Endothelial cell of umbilical vein (primary cell): ENCODE data around the gene TMPRSS6. TPM values are rescaled to one million over a fixed set of nuclear protein-coding genes. Genes with fewer than 3 reads are reported as not detected.

Source experiments
- BruUV-seq: library from RNA; stranded (reverse); fragments of 400-500 nt; replicated peaks from 2 replicates; lab custom pipeline; 2021; lab: Mats Ljungman, UMichigan
- CTCF ChIA-PET: fragments of 300-600, 350-600 bp; sonication (Branson Sonifier 250); formaldehyde crosslinking; loops from one replicate; lab custom pipeline; 2021; ENCODE audit warnings: antibody characterized with exemption, inconsistent platforms; lab: Charles Lee
- POLR2A ChIA-PET: fragments of 300-600, 350-600 bp; sonication (Branson Sonifier 250); formaldehyde crosslinking; loops from one replicate; lab custom pipeline; 2021; ENCODE audit warnings: antibody characterized with exemption, inconsistent platforms; lab: Charles Lee
- DNase-seq: peaks from one replicate; pipeline ENCODE4 v3.0.0-alpha.2; 2011; ENCODE audit warnings: low read depth, low spot score
- FAIRE-seq: peaks from 2 replicates; lab custom pipeline; 2011; peaks lifted over from hg19 to GRCh38; lab: Jason Lieb, UNC
- H2AFZ ChIP-seq: 2 replicates; pipeline ENCODE4 v1.6.0; 2012; ENCODE audit warnings: low read depth, low read length, control low read depth, inconsistent platforms
- H3K27ac ChIP-seq: 2 replicates; pipeline ENCODE4 v1.5.1; 2011; ENCODE audit warnings: low read depth, mild to moderate bottlenecking, control low read depth, low read length, moderate library complexity; ENCODE audit not compliant: insufficient read depth
- H3K27me3 ChIP-seq, 2 experiments: 2 replicates each; pipeline versions ENCODE4 v1.6.0 to v1.6.1; 2011; ENCODE audit warnings: low read length in 2 of 2, mixed read lengths in 1 of 2; ENCODE audit not compliant: control insufficient read depth in 2 of 2, insufficient read depth in 2 of 2
- H3K36me3 ChIP-seq, 2 experiments: 2 replicates in 1 of 2; 3 replicates in 1 of 2; pipeline ENCODE4 v1.5.1; 2011; ENCODE audit warnings: low read length in 2 of 2, mild to moderate bottlenecking in 1 of 2, moderate library complexity in 1 of 2; ENCODE audit not compliant: control insufficient read depth in 2 of 2, insufficient read depth in 2 of 2; ENCODE audit errors: extremely low read depth in 1 of 2
- H3K4me1 ChIP-seq: 3 replicates; pipeline ENCODE4 v1.5.1; 2011; ENCODE audit warnings: mild to moderate bottlenecking, low read length; ENCODE audit not compliant: control insufficient read depth, insufficient read depth; ENCODE audit errors: extremely low read depth
- H3K4me2 ChIP-seq: 2 replicates; pipeline ENCODE4 v1.6.1; 2011; ENCODE audit warnings: low read length, control low read depth, mixed read lengths; ENCODE audit not compliant: insufficient read depth
- H3K4me3 ChIP-seq, 3 experiments: fragments of 200-600 bp in 1 of 3; sonication (generic), shearing (Covaris generic) in 1 of 3; replicated peaks in 1 of 3; 2 replicates each; pipeline ENCODE4 v1.5.1; 2011 to 2016; ENCODE audit warnings: control low read depth in 3 of 3, low read length in 3 of 3, mild to moderate bottlenecking in 2 of 3, inconsistent platforms in 1 of 3, low read depth in 1 of 3, moderate library complexity in 1 of 3; ENCODE audit not compliant: insufficient read depth in 1 of 3
- H3K79me2 ChIP-seq: 2 replicates; pipeline ENCODE4 v1.6.0; 2012; ENCODE audit warnings: low read length, inconsistent platforms; ENCODE audit not compliant: control insufficient read depth, insufficient read depth
- H3K9ac ChIP-seq: replicated peaks from 2 replicates; pipeline ENCODE3; 2011; ENCODE audit warnings: low read length, control low read depth; ENCODE audit not compliant: insufficient read depth; ENCODE audit errors: extremely low read depth
- H3K9me1 ChIP-seq: replicated peaks from 3 replicates; pipeline ENCODE4 v1.6.0; 2011; ENCODE audit warnings: mild to moderate bottlenecking, low read length; ENCODE audit not compliant: control insufficient read depth, insufficient read depth; ENCODE audit errors: extremely low read depth
- H3K9me3 ChIP-seq: replicated peaks from 2 replicates; pipeline ENCODE4 v1.5.1; 2012; ENCODE audit warnings: low read length, inconsistent platforms; ENCODE audit not compliant: control insufficient read depth, insufficient read depth
- H4K20me1 ChIP-seq: replicated peaks from 2 replicates; pipeline ENCODE3; 2011; ENCODE audit warnings: mild to moderate bottlenecking, low read length; ENCODE audit not compliant: control insufficient read depth, insufficient read depth; ENCODE audit errors: extremely low read depth
- CTCF ChIP-seq, 2 donors: IDR thresholded peaks; 1 replicate in 1 of 2; 2 replicates in 1 of 2; pipeline ENCODE4 v1.5.1; 2011; ENCODE audit warnings: low read length in 2 of 2, mild to moderate bottlenecking in 2 of 2, moderate library complexity in 2 of 2, control low read depth in 1 of 2, inconsistent platforms in 1 of 2, low read depth in 1 of 2; ENCODE audit not compliant: insufficient read depth in 1 of 2; ENCODE audit errors: extremely low read depth in 1 of 2
- EZH2 ChIP-seq: IDR thresholded peaks from 2 replicates; pipeline ENCODE4 v1.6.1; 2012; ENCODE audit warnings: borderline replicate concordance, low read depth, mild to moderate bottlenecking, moderate library complexity, low read length, inconsistent platforms; ENCODE audit not compliant: severe bottlenecking
- FOS ChIP-seq: IDR thresholded peaks from 2 replicates; pipeline ENCODE4 v1.6.1; 2011; ENCODE audit warnings: mild to moderate bottlenecking, low read length, moderate library complexity, borderline replicate concordance; ENCODE audit not compliant: insufficient read depth
- GATA2 ChIP-seq: IDR thresholded peaks from 2 replicates; pipeline ENCODE4 v1.7.0; 2011; ENCODE audit warnings: low read depth, mild to moderate bottlenecking, moderate library complexity, mixed read lengths, low read length; ENCODE audit not compliant: insufficient read length, insufficient read depth
- JUN ChIP-seq: IDR thresholded peaks from 2 replicates; pipeline ENCODE4 v1.6.1; 2011; ENCODE audit warnings: borderline replicate concordance, low read depth; ENCODE audit not compliant: insufficient read length, insufficient read depth
- MAX ChIP-seq: IDR thresholded peaks from 2 replicates; pipeline ENCODE4 v1.6.1; 2011; ENCODE audit not compliant: insufficient read depth, insufficient read length
- MYC ChIP-seq: IDR thresholded peaks from one replicate; pipeline ENCODE4 v1.6.1; 2011; ENCODE audit warnings: mild to moderate bottlenecking, low read depth, low read length
- POLR2A ChIP-seq: IDR thresholded peaks from 2 replicates; pipeline ENCODE4 v1.6.1; 2012; ENCODE audit warnings: low read depth, mild to moderate bottlenecking, control low read depth, low read length
- POLR2AphosphoS5 ChIP-seq: IDR thresholded peaks from 2 replicates; pipeline ENCODE4 v1.6.1; 2012; ENCODE audit warnings: low read depth, mild to moderate bottlenecking, control low read depth, low read length, moderate library complexity; ENCODE audit not compliant: insufficient read depth
- dilution Hi-C: fragments of 300-500 bp; cut with MboI; formaldehyde crosslinking; loops from one replicate; pipeline ENCODE4 v1.15.0; 2019; ENCODE audit warnings: low sequenced_read_pairs; ENCODE audit not compliant: extremely low pct_ligation_motif_present
- intact Hi-C: fragments of 100-400 bp; cut with micrococcal nuclease; formaldehyde crosslinking; loops from one replicate; pipeline ENCODE4 v1.10.0; 2022
- polyA plus RNA-seq, 4 experiments: library from polyadenylated mRNA; depleted of rRNA in 3 of 4; stranded (reverse) in 3 of 4; unstranded in 1 of 4; fragments of >200 nt; gene quantifications; 2 replicates each; pipeline versions ENCODE4 v1.2.1 to v1.2.3, GENCODE V29; 2011 to 2012; ENCODE audit warnings: missing spikeins in 1 of 4
- total RNA-seq: library from RNA; stranded (reverse); gene quantifications from 2 replicates; pipeline ENCODE4 v1.2.3, GENCODE V29; 2021

Gene TMPRSS6
- total and polyA plus RNA-seq, 2 donors (not counting 3 experiments of a cell fraction or from before 2014, with no cell fraction given): not detected

- H3K9me1 ChIP-seq: no peaks in the 10 kb centered on the region
- H3K36me3 ChIP-seq: no peaks in the 10 kb centered on the region
- H3K4me1 ChIP-seq: no peaks in the 10 kb centered on the region
- H3K79me2 ChIP-seq: no peaks in the 10 kb centered on the region
- no peak overlapping the region for H3K4me2 ChIP-seq
- ChIA-PET POLR2A (no interaction called here), CTCF (interaction anchor here (0.7 kb wide), 1 partner anchor 41 kb away, joined by 3 read pairs; no protein-coding TSS in a partner anchor)
- dilution Hi-C loops: no loop called here
- H4K20me1 ChIP-seq: no peaks in the 10 kb centered on the region
- no peak for FAIRE-seq
- BruUV-seq: no TSS peak
- H3K4me3 ChIP-seq: no peak overlapping the region
- intact Hi-C loops: no loop called here
- H3K9ac ChIP-seq: no peak overlapping the region
- TF ChIP-seq POLR2AphosphoS5 (no peak), MYC (no peak), GATA2 (no peak), CTCF (IDR thresholded peaks at IDR 0.05; ENCODE audit: extremely low read depth in 1 of 2, insufficient read depth in 1 of 2, low read depth in 1 of 2, low read length in 2 of 2) (no peak), JUN (no peak), MAX (no peak), FOS (no peak), POLR2A (no peak), EZH2 (no peak)
- H2AFZ ChIP-seq: no peak overlapping the region
- peaks cover 0 to 4% of the 10 kb centered on the region in 2 experiments for H3K27me3 ChIP-seq
- no peak overlapping the region for H3K27ac ChIP-seq
- no peak for DNase-seq
- no peaks in the 10 kb centered on the region for H3K9me3 ChIP-seq
Observed at GRCh38 chr22:37118083-37118482, 8.6 kb upstream of the TMPRSS6 start.
